ENCODE data around the gene MYOZ3.

DNA sequence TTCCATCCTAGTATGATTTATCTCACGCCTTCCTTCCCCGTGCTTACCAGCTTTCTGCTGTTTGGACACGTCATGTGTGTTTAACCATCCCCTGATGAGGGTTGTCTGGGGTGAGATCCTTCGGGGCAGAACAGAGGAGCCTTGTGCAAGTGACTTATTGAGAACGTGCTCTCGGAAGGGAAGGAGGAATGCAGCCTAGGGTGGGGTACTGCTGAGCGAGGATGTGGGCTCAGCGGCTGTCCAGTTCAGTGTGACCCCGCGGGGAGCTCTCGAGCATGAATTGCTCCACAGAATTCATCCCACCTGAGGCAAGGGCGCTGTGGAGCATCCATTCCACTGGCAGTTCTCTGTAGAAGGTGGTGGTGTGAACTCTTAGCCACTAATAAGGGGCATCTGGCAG, 4.0 kb downstream of the MYOZ3 start:
- TF ChIP-seq EZH2 (IDR thresholded peaks at IDR 0.05; ENCODE audit: low read length, unreplicated experiment) (no peak), EZH2phosphoT487 (IDR thresholded peaks at IDR 0.05; ENCODE audit: borderline replicate concordance, low read length) (no peak)
- TF ChIP-seq, protein P1, sequence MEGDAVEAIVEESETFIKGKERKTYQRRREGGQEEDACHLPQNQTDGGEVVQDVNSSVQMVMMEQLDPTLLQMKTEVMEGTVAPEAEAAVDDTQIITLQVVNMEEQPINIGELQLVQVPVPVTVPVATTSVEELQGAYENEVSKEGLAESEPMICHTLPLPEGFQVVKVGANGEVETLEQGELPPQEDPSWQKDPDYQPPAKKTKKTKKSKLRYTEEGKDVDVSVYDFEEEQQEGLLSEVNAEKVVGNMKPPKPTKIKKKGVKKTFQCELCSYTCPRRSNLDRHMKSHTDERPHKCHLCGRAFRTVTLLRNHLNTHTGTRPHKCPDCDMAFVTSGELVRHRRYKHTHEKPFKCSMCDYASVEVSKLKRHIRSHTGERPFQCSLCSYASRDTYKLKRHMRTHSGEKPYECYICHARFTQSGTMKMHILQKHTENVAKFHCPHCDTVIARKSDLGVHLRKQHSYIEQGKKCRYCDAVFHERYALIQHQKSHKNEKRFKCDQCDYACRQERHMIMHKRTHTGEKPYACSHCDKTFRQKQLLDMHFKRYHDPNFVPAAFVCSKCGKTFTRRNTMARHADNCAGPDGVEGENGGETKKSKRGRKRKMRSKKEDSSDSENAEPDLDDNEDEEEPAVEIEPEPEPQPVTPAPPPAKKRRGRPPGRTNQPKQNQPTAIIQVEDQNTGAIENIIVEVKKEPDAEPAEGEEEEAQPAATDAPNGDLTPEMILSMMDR (conservative IDR thresholded peaks at IDR 0.05; ENCODE audit: low read depth, low read length): no peak

All from PC-3 (cell line).